ENCODE data around the gene AOPEP. TPM values are rescaled to one million over a fixed set of nuclear protein-coding genes. Genes with fewer than 3 reads are reported as not detected.

AOPEP gene
- total and polyA plus RNA-seq, 9 of the 15 experiments (the other 6 are each of a cell fraction or from before 2014, with no cell fraction given), result 4.5 to 19.3 (median 13.5) TPM

DNA sequence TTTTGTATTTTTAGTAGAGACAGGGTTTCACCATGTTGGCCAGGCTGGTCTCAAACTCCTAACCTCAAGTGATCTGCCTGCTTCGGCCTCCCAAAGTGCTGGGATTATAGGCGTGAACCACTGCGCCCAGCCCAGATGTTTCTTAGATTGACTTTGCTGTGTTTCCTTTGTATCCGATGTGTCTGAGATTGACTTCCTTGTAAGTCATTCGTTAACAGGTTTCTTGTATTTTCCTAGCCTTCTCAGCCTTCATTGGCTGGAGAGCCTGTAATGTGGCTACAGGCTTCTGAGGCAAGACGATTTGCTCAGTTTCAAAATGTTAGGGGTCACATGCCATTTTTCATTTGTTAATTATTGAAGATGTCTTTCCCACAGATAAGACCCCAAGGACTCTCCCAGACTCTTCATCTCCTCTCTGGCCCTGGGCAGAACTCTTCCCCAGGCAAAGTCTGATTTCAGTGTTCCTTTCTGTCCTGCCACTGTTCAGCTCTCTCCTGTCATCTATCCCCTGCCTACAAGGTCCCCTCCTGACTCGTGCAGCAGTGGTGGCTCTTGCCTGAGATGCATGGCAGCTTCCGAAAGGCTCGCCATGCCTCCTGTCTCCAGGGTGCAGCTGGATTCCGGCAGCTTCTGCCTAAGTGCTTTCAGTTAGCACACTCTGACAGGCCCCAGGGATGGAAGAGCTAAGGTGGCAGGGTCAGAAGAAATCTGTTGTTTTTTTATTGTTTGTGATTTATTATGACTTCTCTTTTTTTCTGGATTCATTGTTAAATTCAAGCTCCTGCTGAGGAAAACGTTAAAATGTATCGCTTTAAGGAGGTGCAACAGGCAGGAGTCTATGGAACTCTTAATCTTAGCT lies 206.4 kb downstream of the AOPEP start:
- Histone ChIP-seq H3K9ac (ENCODE audit: insufficient read depth in 1 of 2, low read depth in 2 of 2, low read length in 2 of 2) (no peak overlapping the region), H3K4me1 (replicated peaks in 1 of 2; ENCODE audit: control insufficient read depth in 2 of 2, insufficient read depth in 2 of 2, low read length in 2 of 2) (peaks cover 5 to 13% of the 10 kb centered on the region in 2 experiments), H3K27me3 (ENCODE audit: control insufficient read depth in 2 of 2, insufficient read depth in 2 of 2, low read length in 2 of 2) (no peaks in the 10 kb centered on the region), H4K20me1 (replicated peaks; ENCODE audit: control insufficient read depth, insufficient read depth, low read length) (no peaks in the 10 kb centered on the region; the same call in 1 of the 2 replicates), H3K27ac (ENCODE audit: extremely low read depth, low read depth, low read length) (no peak overlapping the region), H2AFZ (ENCODE audit: low read depth, low read length) (no peak overlapping the region), H3K4me2 (ENCODE audit: insufficient read depth, low read length) (no peak overlapping the region), H3K79me2 (ENCODE audit: control insufficient read depth, insufficient read depth, low read length) (no peaks in the 10 kb centered on the region), H3K4me3 (no peak overlapping the region), H3K9me1 (ENCODE audit: control insufficient read depth, insufficient read depth, low read length) (no peaks in the 10 kb centered on the region), H3K36me3 (ENCODE audit: control insufficient read depth, insufficient read depth, low read length) (no peaks in the 10 kb centered on the region), H3K9me3 (replicated peaks; ENCODE audit: control insufficient read depth, insufficient read depth, low read depth, low read length) (no peaks in the 10 kb centered on the region)
- WGBS (ENCODE audit: insufficient coverage, low coverage, missing lambda C conversion rate), result 62% methylated on average over 12 of the region's 12 CpGs
- ATAC-seq, result no peak
- FAIRE-seq, result no peak
- in situ Hi-C loops (cut with MboI) (no loop called here), intact Hi-C loops (cut with micrococcal nuclease) (no loop called here)
- no peak for DNase-seq (ENCODE audit: extremely low read depth in 1 of 4, low spot score in 3 of 4)
- CTCF ChIA-PET (ENCODE audit: low intra/inter-chr PET ratio), result no interaction called here
- no peak for TF ChIP-seq CC2D1A (IDR thresholded peaks at IDR 0.05)
- TF ChIP-seq NEUROD1 (IDR thresholded peaks at IDR 0.05; ENCODE audit: borderline replicate concordance, low read depth, low read length, partially characterized antibody), result no peak
- TF ChIP-seq ETS2 (tag; IDR thresholded peaks at IDR 0.05; ENCODE audit: borderline replicate concordance, poor library complexity, severe bottlenecking), result no peak
- no peak for TF ChIP-seq TARDBP (IDR thresholded peaks at IDR 0.05)
- no peak for TF ChIP-seq THRA (IDR thresholded peaks at IDR 0.05)
- no peak for TF ChIP-seq RAD21 (CRISPR knock-in tag; conservative IDR thresholded peaks at IDR 0.05 in 1 of 2, IDR thresholded peaks at IDR 0.05 in 1 of 2)
- TF ChIP-seq, protein P1, sequence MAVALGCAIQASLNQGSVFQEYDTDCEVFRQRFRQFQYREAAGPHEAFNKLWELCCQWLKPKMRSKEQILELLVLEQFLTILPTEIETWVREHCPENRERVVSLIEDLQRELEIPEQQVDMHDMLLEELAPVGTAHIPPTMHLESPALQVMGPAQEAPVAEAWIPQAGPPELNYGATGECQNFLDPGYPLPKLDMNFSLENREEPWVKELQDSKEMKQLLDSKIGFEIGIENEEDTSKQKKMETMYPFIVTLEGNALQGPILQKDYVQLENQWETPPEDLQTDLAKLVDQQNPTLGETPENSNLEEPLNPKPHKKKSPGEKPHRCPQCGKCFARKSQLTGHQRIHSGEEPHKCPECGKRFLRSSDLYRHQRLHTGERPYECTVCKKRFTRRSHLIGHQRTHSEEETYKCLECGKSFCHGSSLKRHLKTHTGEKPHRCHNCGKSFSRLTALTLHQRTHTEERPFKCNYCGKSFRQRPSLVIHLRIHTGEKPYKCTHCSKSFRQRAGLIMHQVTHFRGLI (CRISPR knock-in tag; IDR thresholded peaks at IDR 0.05), result no peak
- TF ChIP-seq CCNT2 (IDR thresholded peaks at IDR 0.05; ENCODE audit: borderline replicate concordance, extremely low read depth, insufficient read length, low read depth, low read length), result no peak
- POLR2A ChIA-PET, result no interaction called here
- no TSS peak for BruUV-seq (replicated peaks)

Data from K562 (cell line).